SH-SY5Y (cell line): ENCODE data around the gene RABL6.

Source experiments
- GATA2 ChIP-seq: IDR thresholded peaks from 2 replicates; pipeline ENCODE4 v1.6.1; 2011; ENCODE audit warnings: mild to moderate bottlenecking, low read depth, low read length
- GATA3 ChIP-seq: IDR thresholded peaks from 2 replicates; pipeline ENCODE4 v1.6.1; 2011; ENCODE audit warnings: low read depth, mild to moderate bottlenecking, low read length, moderate library complexity

- TF ChIP-seq GATA2 (no peak), GATA3 (no peak)
Measured at GRCh38 chr9:136853596-136854112, 45.9 kb downstream of the RABL6 start.
